Measurements from ENCODE around the gene SLC26A11. TPM values are rescaled to one million over a fixed set of nuclear protein-coding genes. Genes with fewer than 3 reads are reported as not detected.
A peak's percentile ranks its signal among the peaks of the same experiment; 100 is the strongest.

The SLC26A11 gene
- total and polyA plus RNA-seq, 2 donors from 2014 or later: 11.3 to 24.5 TPM

GRCh38 chr17:80269405-80269807 is 49.2 kb downstream of the SLC26A11 start:
- FAIRE-seq (no peak), DNase-seq (no peak)
- Histone ChIP-seq H3K9me3 (ENCODE audit: control insufficient read depth in 2 of 3, insufficient read depth in 1 of 3, low read length in 3 of 3) (no peaks in the 10 kb centered on the region), H3K27ac (ENCODE audit: low read depth in 2 of 2, low read length in 2 of 2) (no peak overlapping the region), H3K36me3 (ENCODE audit: control insufficient read depth in 2 of 3, insufficient read depth in 3 of 3, low read length in 3 of 3) (peaks cover 0 to 16% (median 6%) of the 10 kb centered on the region in 3 donors), H3K4me1 (ENCODE audit: control insufficient read depth in 2 of 3, insufficient read depth in 2 of 3, low read depth in 1 of 3, low read length in 3 of 3) (peaks cover 0 to 17% (median 14%) of the 10 kb centered on the region in 3 donors), H3K27me3 (ENCODE audit: control insufficient read depth, insufficient read depth, low read length) (no peaks in the 10 kb centered on the region), H3K4me3 (ENCODE audit: low read length in 3 of 3) (no peak overlapping the region), H3K9ac (ENCODE audit: low read length in 3 of 3) (no peak overlapping the region)
- TF ChIP-seq CTCF (IDR thresholded peaks at IDR 0.05; ENCODE audit: borderline replicate concordance, extremely low read depth, insufficient read depth): no peak
- intact Hi-C loops (cut with DNase I): no loop called here

- H3K36me3 ChIP-seq (ENCODE audit: control insufficient read depth in 2 of 3, insufficient read depth in 3 of 3, low read length in 3 of 3): peaks cover 0 to 16% (median 6%) of the 10 kb centered on the region in 3 donors
- H3K9ac ChIP-seq (ENCODE audit: low read length in 3 of 3): no peak overlapping the region
- H3K9me3 ChIP-seq (ENCODE audit: control insufficient read depth in 2 of 3, insufficient read depth in 1 of 3, low read length in 3 of 3): no peaks in the 10 kb centered on the region
- FAIRE-seq: no peak
- TF ChIP-seq CTCF (IDR thresholded peaks at IDR 0.05; ENCODE audit: borderline replicate concordance, extremely low read depth, insufficient read depth): no peak
- H3K4me3 ChIP-seq (ENCODE audit: low read length in 3 of 3): no peak overlapping the region
- intact Hi-C loops (cut with DNase I): no loop called here
- H3K27ac ChIP-seq (ENCODE audit: low read depth in 2 of 2, low read length in 2 of 2): peak overlapping the region in 1 of 2 donors; percentile 35
- no peaks in the 10 kb centered on the region for H3K27me3 ChIP-seq (ENCODE audit: control insufficient read depth, insufficient read depth, low read length)
- DNase-seq: no peak
- peaks cover 0 to 16% (median 10%) of the 10 kb centered on the region in 3 donors for H3K4me1 ChIP-seq (ENCODE audit: control insufficient read depth in 2 of 3, insufficient read depth in 2 of 3, low read depth in 1 of 3, low read length in 3 of 3)
These were observed 49.9 kb downstream of the SLC26A11 start for GRCh38 chr17:80270104-80270503.

- H3K4me1 ChIP-seq (ENCODE audit: control insufficient read depth in 2 of 3, insufficient read depth in 2 of 3, low read depth in 1 of 3, low read length in 3 of 3): peaks cover 0 to 16% (median 10%) of the 10 kb centered on the region in 3 donors
- intact Hi-C loops (cut with DNase I): no loop called here
- H3K4me3 ChIP-seq (ENCODE audit: low read length in 3 of 3): no peak overlapping the region
- H3K9me3 ChIP-seq (ENCODE audit: control insufficient read depth in 2 of 3, insufficient read depth in 1 of 3, low read length in 3 of 3): no peaks in the 10 kb centered on the region
- H3K9ac ChIP-seq (ENCODE audit: low read length in 3 of 3): no peak overlapping the region
- FAIRE-seq: no peak
- H3K27me3 ChIP-seq (ENCODE audit: control insufficient read depth, insufficient read depth, low read length): no peaks in the 10 kb centered on the region
- TF ChIP-seq CTCF (IDR thresholded peaks at IDR 0.05; ENCODE audit: borderline replicate concordance, extremely low read depth, insufficient read depth): no peak
- no peak for DNase-seq
- H3K27ac ChIP-seq (ENCODE audit: low read depth in 2 of 2, low read length in 2 of 2): no peak overlapping the region
- peaks cover 0 to 16% (median 4%) of the 10 kb centered on the region in 3 donors for H3K36me3 ChIP-seq (ENCODE audit: control insufficient read depth in 2 of 3, insufficient read depth in 3 of 3, low read length in 3 of 3)
These were observed 50.6 kb downstream of the SLC26A11 start for GRCh38 chr17:80270836-80271235.

DNA sequence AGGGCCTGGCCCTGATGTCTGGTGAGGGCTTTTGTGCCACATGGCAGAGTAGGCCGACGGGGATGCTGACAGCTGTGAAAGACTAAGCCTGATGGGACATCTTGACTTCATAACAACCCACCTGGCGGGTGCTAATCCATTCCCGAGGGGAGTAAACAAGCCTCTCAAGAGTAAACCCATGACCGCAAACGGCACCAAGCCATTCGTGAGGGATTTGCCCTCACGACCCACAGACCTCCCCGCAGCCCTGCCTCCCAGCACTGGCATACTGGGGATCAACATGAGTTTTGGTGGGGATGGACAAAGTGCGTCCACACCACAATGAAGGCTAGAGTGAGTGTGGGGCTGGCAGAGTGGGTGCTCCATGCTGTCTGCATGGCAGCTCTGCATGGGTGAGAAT is 52.1 kb downstream of the SLC26A11 start:
- Histone ChIP-seq H3K27ac (ENCODE audit: low read depth in 2 of 2, low read length in 2 of 2) (no peak overlapping the region), H3K9ac (ENCODE audit: low read length in 3 of 3) (no peak overlapping the region), H3K36me3 (ENCODE audit: control insufficient read depth in 2 of 3, insufficient read depth in 3 of 3, low read length in 3 of 3) (peaks cover 0 to 16% (median 4%) of the 10 kb centered on the region in 3 donors), H3K4me1 (ENCODE audit: control insufficient read depth in 2 of 3, insufficient read depth in 2 of 3, low read depth in 1 of 3, low read length in 3 of 3) (peaks cover 0 to 16% (median 10%) of the 10 kb centered on the region in 3 donors), H3K9me3 (ENCODE audit: control insufficient read depth in 2 of 3, insufficient read depth in 1 of 3, low read length in 3 of 3) (no peaks in the 10 kb centered on the region), H3K4me3 (ENCODE audit: low read length in 3 of 3) (no peak overlapping the region), H3K27me3 (ENCODE audit: control insufficient read depth, insufficient read depth, low read length) (no peaks in the 10 kb centered on the region)
- no peak for FAIRE-seq
- no peak for DNase-seq
- intact Hi-C loops (cut with DNase I): no loop called here
- no peak for TF ChIP-seq CTCF (IDR thresholded peaks at IDR 0.05; ENCODE audit: borderline replicate concordance, extremely low read depth, insufficient read depth)

Measured in kidney (tissue), 14 donors.